Measurements from ENCODE around the gene DDX23. TPM values are rescaled to one million over a fixed set of nuclear protein-coding genes. Genes with fewer than 3 reads are reported as not detected.

DDX23 gene
- total and polyA plus RNA-seq, 2 of the 4 experiments (the other 2 are of a cell fraction): 61.8 to 81.9 TPM

GRCh38 chr12:48873096-48873495, 21.1 kb upstream of the DDX23 start:
- DNase-seq (no peak), ATAC-seq (ENCODE audit: low read depth) (no peak)
- Histone ChIP-seq H3K27me3 (ENCODE audit: control insufficient read depth, insufficient read depth, low read length) (peaks cover 15% of the 10 kb centered on the region), H2BK15ac (ENCODE audit: low read depth, low read length) (no peak overlapping the region), H2AFZ (replicated peaks; ENCODE audit: low read length, poor library complexity) (no peak overlapping the region), H3K36me3 (ENCODE audit: control insufficient read depth, insufficient read depth, low read length) (no peaks in the 10 kb centered on the region), H3K4me2 (ENCODE audit: low read depth, low read length) (no peak overlapping the region), H2BK120ac (ENCODE audit: low read depth, low read length) (no peak overlapping the region), H3K56ac (ENCODE audit: extremely low read depth, insufficient read depth, low read length) (no peak overlapping the region), H3K9me3 (ENCODE audit: control insufficient read depth, insufficient read depth, low read length) (no peaks in the 10 kb centered on the region), H3K14ac (replicated peaks; ENCODE audit: low read depth, low read length) (no peak overlapping the region), H3K9ac (ENCODE audit: low read depth, low read length) (no peak overlapping the region), H3K4ac (ENCODE audit: low read depth, low read length) (no peak overlapping the region), H3K23ac (ENCODE audit: low read depth, low read length) (no peak overlapping the region), H2BK5ac (ENCODE audit: low read depth, low read length, poor library complexity, severe bottlenecking) (no peak overlapping the region), H4K20me1 (ENCODE audit: insufficient read depth, low read length) (no peaks in the 10 kb centered on the region), H4K91ac (ENCODE audit: insufficient read depth, low read depth, low read length) (no peak overlapping the region), H2AK5ac (ENCODE audit: low read depth, low read length) (no peak overlapping the region), H3K27ac (ENCODE audit: insufficient read depth, low read length) (no peak overlapping the region), H2AK9ac (replicated peaks; ENCODE audit: low read depth, low read length, poor library complexity) (no peak overlapping the region), H3K79me1 (ENCODE audit: low read depth in 1 of 2, low read length in 2 of 2) (no peaks in the 10 kb centered on the region), H3K4me1 (ENCODE audit: control insufficient read depth, insufficient read depth, low read length) (no peaks in the 10 kb centered on the region), H4K8ac (ENCODE audit: low read depth in 2 of 2, low read length in 2 of 2) (no peak overlapping the region), H3K9me1 (ENCODE audit: insufficient read depth, low read length) (no peaks in the 10 kb centered on the region), H2BK20ac (ENCODE audit: low read depth, low read length) (no peak overlapping the region), H3K4me3 (ENCODE audit: insufficient read depth, low read depth, low read length) (no peak overlapping the region), H3K18ac (ENCODE audit: low read depth, low read length) (no peak overlapping the region), H4K5ac (ENCODE audit: low read depth, low read length) (no peak overlapping the region)
- in situ Hi-C loops (cut with MboI; ENCODE audit: low sequenced_read_pairs) (no loop called here), intact Hi-C loops (cut with micrococcal nuclease) (no loop called here), dilution Hi-C loops (cut with HindIII; ENCODE audit: low sequenced_read_pairs, unreplicated experiment) (no loop called here)
- ChIA-PET CTCF (interaction anchor here (0.5 to 2.2 kb wide), 4 partner anchors 18 to 35 kb away, joined by 3 to 7 read pairs (median 6); no protein-coding TSS in a partner anchor), POLR2A (ENCODE audit: unreplicated experiment) (no interaction called here)
- no peak for TF ChIP-seq MAZ (IDR thresholded peaks at IDR 0.05; ENCODE audit: borderline replicate concordance, low read depth, low read length)
- TF ChIP-seq BHLHE40 (IDR thresholded peaks at IDR 0.05; ENCODE audit: low read depth, low read length): no peak
- no peak for TF ChIP-seq RCOR1 (IDR thresholded peaks at IDR 0.05; ENCODE audit: insufficient replicate concordance, low read length)
- no peak for TF ChIP-seq RAD21 (IDR thresholded peaks at IDR 0.05; ENCODE audit: low read length)
- no peak for TF ChIP-seq ELK1 (IDR thresholded peaks at IDR 0.05; ENCODE audit: borderline replicate concordance, low read depth, low read length)
- TF ChIP-seq MXI1 (IDR thresholded peaks at IDR 0.05; ENCODE audit: borderline replicate concordance, low read depth, low read length): no peak
- TF ChIP-seq NFE2L2 (IDR thresholded peaks at IDR 0.05; ENCODE audit: low read depth, low read length): no peak
- no peak for TF ChIP-seq CHD1 (IDR thresholded peaks at IDR 0.05; ENCODE audit: low read depth, low read length)
- no peak for TF ChIP-seq USF2 (IDR thresholded peaks at IDR 0.05; ENCODE audit: low read depth, low read length)
- no peak for TF ChIP-seq SMC3 (IDR thresholded peaks at IDR 0.05; ENCODE audit: low read depth, low read length)
- TF ChIP-seq CEBPB (IDR thresholded peaks at IDR 0.05; ENCODE audit: low read depth, low read length): no peak
- TF ChIP-seq POLR2A (IDR thresholded peaks at IDR 0.05; ENCODE audit: low read depth, low read length): no peak
- WGBS, 2 experiments (ENCODE audit: extremely low coverage in 2 of 2, insufficient read length in 1 of 2): no CpG with 5 or more reads among the region's 4 CpGs
- BruUV-seq (replicated peaks): no TSS peak
